ENCODE results near the gene COPS6.

COPS6 gene

DNA sequence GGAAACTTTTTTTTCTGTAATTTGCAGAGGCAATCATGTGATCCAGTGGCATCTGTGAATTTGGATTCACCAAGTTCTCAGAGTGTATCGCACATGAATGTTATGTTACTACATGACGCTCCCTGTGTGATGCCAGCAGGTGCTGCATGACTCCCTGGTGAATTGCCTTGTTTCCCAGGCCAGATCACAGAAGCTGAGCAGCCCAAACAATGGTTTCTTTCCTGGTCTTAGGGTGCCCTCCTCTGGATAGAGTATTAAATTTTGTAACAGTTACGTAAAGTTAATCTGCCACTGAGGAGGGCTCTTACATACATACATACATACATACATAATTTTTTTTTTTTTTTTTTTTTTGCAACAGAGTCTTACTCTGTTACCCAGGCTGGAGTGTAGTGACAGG, 35.6 kb upstream of the COPS6 start:
- DNase-seq, result peak; percentile 85 to 92 (median 91)
- WGBS (ENCODE audit: insufficient coverage), result 67% methylated on average over 2 of the region's 3 CpGs
- no peak overlapping the region for H3K27ac ChIP-seq (ENCODE audit: insufficient read depth in 1 of 2, low read depth in 1 of 2, low read length in 2 of 2, poor library complexity in 1 of 2, severe bottlenecking in 2 of 2)

DNA sequence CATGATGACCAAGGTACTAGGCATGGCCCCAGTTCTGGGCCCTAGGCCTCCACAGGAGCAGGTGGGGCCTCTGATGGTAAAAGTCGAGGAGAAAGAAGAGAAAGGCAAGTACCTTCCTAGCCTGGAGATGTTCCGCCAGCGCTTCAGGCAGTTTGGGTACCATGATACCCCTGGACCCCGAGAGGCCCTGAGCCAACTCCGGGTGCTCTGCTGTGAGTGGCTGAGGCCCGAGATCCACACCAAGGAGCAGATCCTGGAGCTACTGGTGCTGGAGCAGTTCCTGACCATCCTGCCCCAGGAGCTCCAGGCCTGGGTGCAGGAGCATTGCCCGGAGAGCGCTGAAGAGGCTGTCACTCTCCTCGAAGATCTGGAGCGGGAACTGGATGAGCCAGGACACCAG, 31.8 kb upstream of the COPS6 start:
- CTCF ChIA-PET, result interaction anchor here (1.0 to 17.5 kb wide), 2 partner anchors 55 to 64 kb away, joined by 4 to 258 read pairs; no protein-coding TSS in a partner anchor

More for the DNA sequence above, 35.6 kb upstream of the COPS6 start:
- Histone ChIP-seq H3K9me3 (ENCODE audit: control extremely low read depth in 1 of 5, control insufficient read depth in 4 of 5, insufficient read depth in 2 of 5, low read depth in 1 of 5, low read length in 4 of 5) (no peaks in the 10 kb centered on the region), H3K4me3 (ENCODE audit: control insufficient read depth in 1 of 7, extremely low read depth in 1 of 7, insufficient read depth in 4 of 7, low read depth in 2 of 7, low read length in 6 of 7) (no peak overlapping the region), H3K36me3 (ENCODE audit: control insufficient read depth in 4 of 4, insufficient read depth in 4 of 4, low read length in 3 of 4) (peaks cover 6 to 17% (median 16%) of the 10 kb centered on the region in 4 experiments), H3K27me3 (replicated peaks in 2 of 5; ENCODE audit: control insufficient read depth in 4 of 5, insufficient read depth in 5 of 5, low read length in 4 of 5) (no peaks in the 10 kb centered on the region), H3K4me1 (ENCODE audit: control extremely low read depth in 1 of 4, control insufficient read depth in 4 of 4, insufficient read depth in 4 of 4, low read length in 3 of 4) (peaks cover 0 to 16% (median 13%) of the 10 kb centered on the region in 4 experiments)
- ChIA-PET POLR2A (interaction anchor here (0.6 to 1.2 kb wide), 4 partner anchors 22 to 59 kb away, joined by 3 to 8 read pairs (median 4); no protein-coding TSS in a partner anchor), CTCF (interaction anchor here (0.6 to 17.5 kb wide), 20 partner anchors 8 to 498 kb away, joined by 3 to 258 read pairs (median 6); partner anchors contain the start of gene GJC3)

DNA sequence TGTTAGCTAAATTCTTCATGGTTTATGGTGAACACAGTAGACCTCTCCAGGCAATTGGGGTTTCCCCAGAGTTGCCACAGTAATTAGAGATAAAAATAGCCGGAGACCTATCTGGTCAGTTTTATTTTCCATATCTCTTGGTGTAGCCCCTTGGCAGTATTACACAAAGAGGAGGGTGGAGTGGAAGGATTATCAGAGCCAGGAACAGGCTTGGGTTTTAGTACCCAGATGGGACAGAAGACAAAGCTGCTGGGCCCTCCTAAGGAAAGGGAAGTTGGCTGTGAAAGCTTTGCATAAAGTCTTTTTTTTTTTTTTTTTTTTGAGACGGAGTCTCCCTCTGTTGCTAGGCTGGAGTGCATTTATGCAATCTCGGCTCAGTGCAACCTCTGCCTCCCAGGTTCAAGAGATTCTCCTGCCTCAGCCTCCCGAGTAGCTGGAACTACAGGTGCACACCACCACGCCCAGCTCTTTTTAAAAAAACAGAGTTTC, 29.5 kb upstream of the COPS6 start:
- 94% methylated on average over 4 of the region's 5 CpGs for WGBS (ENCODE audit: insufficient coverage)
- Histone ChIP-seq H3K4me1 (ENCODE audit: control extremely low read depth in 1 of 4, control insufficient read depth in 4 of 4, insufficient read depth in 4 of 4, low read length in 3 of 4) (no peaks in the 10 kb centered on the region), H3K36me3 (ENCODE audit: control insufficient read depth in 4 of 4, insufficient read depth in 4 of 4, low read length in 3 of 4) (peaks cover 17 to 59% (median 38%) of the 10 kb centered on the region in 4 experiments), H3K27ac (ENCODE audit: insufficient read depth in 1 of 2, low read depth in 1 of 2, low read length in 2 of 2, poor library complexity in 1 of 2, severe bottlenecking in 2 of 2) (no peak overlapping the region), H3K4me3 (ENCODE audit: control insufficient read depth in 1 of 7, extremely low read depth in 1 of 7, insufficient read depth in 4 of 7, low read depth in 2 of 7, low read length in 6 of 7) (no peak overlapping the region), H3K27me3 (replicated peaks in 2 of 5; ENCODE audit: control insufficient read depth in 4 of 5, insufficient read depth in 5 of 5, low read length in 4 of 5) (no peaks in the 10 kb centered on the region), H3K9me3 (ENCODE audit: control extremely low read depth in 1 of 5, control insufficient read depth in 4 of 5, insufficient read depth in 2 of 5, low read depth in 1 of 5, low read length in 4 of 5) (no peaks in the 10 kb centered on the region)
- ChIA-PET POLR2A (no interaction called here), CTCF (interaction anchor here (0.8 to 17.5 kb wide), 6 partner anchors 12 to 151 kb away, joined by 3 to 258 read pairs (median 4); no protein-coding TSS in a partner anchor)
- DNase-seq, result peak in 1 of 3 donors; percentile 36

More for the DNA sequence above, 31.8 kb upstream of the COPS6 start:
- no peak for DNase-seq
- Histone ChIP-seq H3K27me3 (replicated peaks in 2 of 5; ENCODE audit: control insufficient read depth in 4 of 5, insufficient read depth in 5 of 5, low read length in 4 of 5) (no peaks in the 10 kb centered on the region), H3K4me3 (ENCODE audit: control insufficient read depth in 1 of 7, extremely low read depth in 1 of 7, insufficient read depth in 4 of 7, low read depth in 2 of 7, low read length in 6 of 7) (no peak overlapping the region), H3K9me3 (ENCODE audit: control extremely low read depth in 1 of 5, control insufficient read depth in 4 of 5, insufficient read depth in 2 of 5, low read depth in 1 of 5, low read length in 4 of 5) (no peaks in the 10 kb centered on the region), H3K36me3 (ENCODE audit: control insufficient read depth in 4 of 4, insufficient read depth in 4 of 4, low read length in 3 of 4) (peaks cover 14 to 44% (median 29%) of the 10 kb centered on the region in 4 experiments), H3K27ac (ENCODE audit: insufficient read depth in 1 of 2, low read depth in 1 of 2, low read length in 2 of 2, poor library complexity in 1 of 2, severe bottlenecking in 2 of 2) (no peak overlapping the region), H3K4me1 (ENCODE audit: control extremely low read depth in 1 of 4, control insufficient read depth in 4 of 4, insufficient read depth in 4 of 4, low read length in 3 of 4) (no peaks in the 10 kb centered on the region)
- 100% methylated on average over 10 of the region's 10 CpGs for WGBS (ENCODE audit: insufficient coverage)
- POLR2A ChIA-PET, result no interaction called here

DNA sequence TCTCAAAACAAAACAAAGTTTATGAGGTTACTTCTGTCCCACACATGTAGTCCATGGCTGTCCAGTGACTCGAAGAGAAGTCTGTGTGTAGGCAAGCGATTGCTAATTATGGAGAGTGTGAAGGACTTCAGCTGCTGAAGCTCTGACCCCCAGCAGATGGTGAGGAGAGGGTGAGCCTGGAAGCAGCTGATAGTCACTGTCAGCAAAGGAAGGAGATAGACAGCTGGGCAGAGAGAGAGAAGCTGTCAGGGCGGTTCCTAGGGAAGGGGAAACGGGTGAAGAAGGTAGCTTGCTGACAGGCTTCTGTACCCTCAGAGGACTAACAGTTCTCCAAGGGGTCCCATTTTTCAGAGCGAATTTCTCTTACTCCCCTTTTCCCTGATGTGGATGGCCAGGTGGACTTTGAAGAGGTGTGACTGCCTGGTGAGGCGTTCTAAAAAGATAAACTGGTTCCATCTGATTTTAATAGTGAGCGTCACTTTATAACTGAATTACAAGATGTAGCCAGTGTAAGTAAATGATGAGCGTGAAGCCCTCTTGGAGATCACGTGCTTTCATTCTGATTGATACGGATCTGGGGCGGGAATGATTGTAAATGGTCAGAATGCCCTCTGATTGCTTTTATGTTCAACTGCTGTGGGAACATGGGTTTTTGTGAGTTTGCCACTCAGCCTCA, 27.1 kb upstream of the COPS6 start:
- Histone ChIP-seq H3K27ac (ENCODE audit: insufficient read depth in 1 of 2, low read depth in 1 of 2, low read length in 2 of 2, poor library complexity in 1 of 2, severe bottlenecking in 2 of 2) (no peak overlapping the region), H3K36me3 (ENCODE audit: control insufficient read depth in 4 of 4, insufficient read depth in 4 of 4, low read length in 3 of 4) (peaks cover 18 to 73% (median 42%) of the 10 kb centered on the region in 4 experiments), H3K27me3 (replicated peaks in 2 of 5; ENCODE audit: control insufficient read depth in 4 of 5, insufficient read depth in 5 of 5, low read length in 4 of 5) (no peaks in the 10 kb centered on the region), H3K9me3 (ENCODE audit: control extremely low read depth in 1 of 5, control insufficient read depth in 4 of 5, insufficient read depth in 2 of 5, low read depth in 1 of 5, low read length in 4 of 5) (no peaks in the 10 kb centered on the region), H3K4me1 (ENCODE audit: control extremely low read depth in 1 of 4, control insufficient read depth in 4 of 4, insufficient read depth in 4 of 4, low read length in 3 of 4) (no peaks in the 10 kb centered on the region), H3K4me3 (ENCODE audit: control insufficient read depth in 1 of 7, extremely low read depth in 1 of 7, insufficient read depth in 4 of 7, low read depth in 2 of 7, low read length in 6 of 7) (no peak overlapping the region)
- DNase-seq, result peak in 1 of 3 donors; percentile 44
- WGBS (ENCODE audit: insufficient coverage), result 96% methylated on average over 11 of the region's 11 CpGs
- ChIA-PET CTCF (interaction anchor here (1.2 to 17.5 kb wide), 6 partner anchors 9 to 147 kb away, joined by 3 to 258 read pairs (median 6); no protein-coding TSS in a partner anchor), POLR2A (interaction anchor here (0.6 kb wide), 1 partner anchor 70 kb away, joined by 4 read pairs; no protein-coding TSS in a partner anchor)

DNA sequence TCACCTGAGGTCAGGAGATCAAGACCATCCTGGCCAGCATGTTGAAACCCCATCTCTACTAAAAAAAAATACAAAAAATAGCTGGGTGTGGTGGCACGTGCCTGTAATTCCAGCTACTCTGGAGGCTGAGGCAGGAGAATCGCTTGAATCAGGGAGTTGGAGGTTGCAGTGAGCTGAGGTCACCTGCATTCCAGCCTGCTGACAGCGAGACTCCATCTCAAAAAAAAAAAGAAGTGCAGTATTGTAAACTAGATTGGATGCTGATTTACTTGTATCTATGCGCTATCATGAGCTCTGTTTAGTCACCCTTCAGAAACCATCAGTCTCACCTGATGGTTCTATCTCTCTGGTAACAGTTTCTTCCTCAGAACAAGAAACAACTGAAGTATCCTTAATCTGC, 25.4 kb upstream of the COPS6 start:
- ChIA-PET CTCF (interaction anchor here (0.8 to 17.5 kb wide), 9 partner anchors 8 to 149 kb away, joined by 3 to 258 read pairs (median 4); partner anchors contain the start of gene ZSCAN21), POLR2A (interaction anchor here (0.6 kb wide), 2 partner anchors 19 to 25 kb away, joined by 4 to 6 read pairs; no protein-coding TSS in a partner anchor)
- 100% methylated on average over 3 of the region's 4 CpGs for WGBS (ENCODE audit: insufficient coverage)
- DNase-seq, result no peak
- H3K9me3 ChIP-seq (ENCODE audit: control extremely low read depth in 1 of 5, control insufficient read depth in 4 of 5, insufficient read depth in 2 of 5, low read depth in 1 of 5, low read length in 4 of 5), result no peaks in the 10 kb centered on the region
- H3K4me3 ChIP-seq (ENCODE audit: control insufficient read depth in 1 of 7, extremely low read depth in 1 of 7, insufficient read depth in 4 of 7, low read depth in 2 of 7, low read length in 6 of 7), result no peak overlapping the region
- no peaks in the 10 kb centered on the region for H3K27me3 ChIP-seq (replicated peaks in 2 of 5; ENCODE audit: control insufficient read depth in 4 of 5, insufficient read depth in 5 of 5, low read length in 4 of 5)
- H3K27ac ChIP-seq (ENCODE audit: insufficient read depth in 1 of 2, low read depth in 1 of 2, low read length in 2 of 2, poor library complexity in 1 of 2, severe bottlenecking in 2 of 2), result no peak overlapping the region
- no peaks in the 10 kb centered on the region for H3K4me1 ChIP-seq (ENCODE audit: control extremely low read depth in 1 of 4, control insufficient read depth in 4 of 4, insufficient read depth in 4 of 4, low read length in 3 of 4)
- peaks cover 12 to 62% (median 34%) of the 10 kb centered on the region in 4 experiments for H3K36me3 ChIP-seq (ENCODE audit: control insufficient read depth in 4 of 4, insufficient read depth in 4 of 4, low read length in 3 of 4)

DNA sequence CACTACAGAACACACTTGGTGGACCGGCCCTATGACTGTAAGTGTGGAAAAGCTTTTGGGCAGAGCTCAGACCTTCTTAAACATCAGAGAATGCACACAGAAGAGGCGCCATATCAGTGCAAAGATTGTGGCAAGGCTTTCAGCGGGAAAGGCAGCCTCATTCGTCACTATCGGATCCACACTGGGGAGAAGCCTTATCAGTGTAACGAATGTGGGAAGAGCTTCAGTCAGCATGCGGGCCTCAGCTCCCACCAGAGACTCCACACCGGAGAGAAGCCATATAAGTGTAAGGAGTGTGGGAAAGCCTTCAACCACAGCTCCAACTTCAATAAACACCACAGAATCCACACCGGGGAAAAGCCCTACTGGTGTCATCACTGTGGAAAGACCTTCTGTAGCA, 24.6 kb upstream of the COPS6 start:
- H3K36me3 ChIP-seq (ENCODE audit: control insufficient read depth in 4 of 4, insufficient read depth in 4 of 4, low read length in 3 of 4), result peaks cover 10 to 60% (median 30%) of the 10 kb centered on the region in 4 experiments
- CTCF ChIA-PET, result interaction anchor here (0.8 to 17.5 kb wide), 10 partner anchors 9 to 150 kb away, joined by 3 to 258 read pairs (median 4); partner anchors contain the start of gene ZSCAN21
- POLR2A ChIA-PET, result interaction anchor here (0.6 kb wide), 2 partner anchors 18 to 26 kb away, joined by 4 to 6 read pairs; no protein-coding TSS in a partner anchor

More for the DNA sequence above, 24.6 kb upstream of the COPS6 start:
- no peaks in the 10 kb centered on the region for H3K4me1 ChIP-seq (ENCODE audit: control extremely low read depth in 1 of 4, control insufficient read depth in 4 of 4, insufficient read depth in 4 of 4, low read length in 3 of 4)
- no peak overlapping the region for H3K4me3 ChIP-seq (ENCODE audit: control insufficient read depth in 1 of 7, extremely low read depth in 1 of 7, insufficient read depth in 4 of 7, low read depth in 2 of 7, low read length in 6 of 7)
- no peak overlapping the region for H3K27ac ChIP-seq (ENCODE audit: insufficient read depth in 1 of 2, low read depth in 1 of 2, low read length in 2 of 2, poor library complexity in 1 of 2, severe bottlenecking in 2 of 2)
- no peaks in the 10 kb centered on the region for H3K27me3 ChIP-seq (replicated peaks in 2 of 5; ENCODE audit: control insufficient read depth in 4 of 5, insufficient read depth in 5 of 5, low read length in 4 of 5)
- DNase-seq, result no peak
- WGBS (ENCODE audit: insufficient coverage), result 98% methylated on average over 8 of the region's 9 CpGs
- no peaks in the 10 kb centered on the region for H3K9me3 ChIP-seq (ENCODE audit: control extremely low read depth in 1 of 5, control insufficient read depth in 4 of 5, insufficient read depth in 2 of 5, low read depth in 1 of 5, low read length in 4 of 5)
